ENCODE data around the gene CHMP1B.
A peak's percentile ranks its signal among the peaks of the same experiment; 100 is the strongest.
"Not testable (repeated sequence)": the region's sequence is repeated elsewhere in the genome, so short reads cannot be mapped to it uniquely, and the experiment has no call there.

Gene CHMP1B

GRCh38 chr18:11886577-11887110, 35.4 kb downstream of the CHMP1B start:
- Mint-ChIP-seq H3K9me3 (no peaks in the 10 kb centered on the region), H3K27me3 (no peaks in the 10 kb centered on the region), H3K4me3 (no peak overlapping the region), H3K36me3 (ENCODE audit: low read depth) (peaks cover 57% of the 10 kb centered on the region), H3K4me1 (ENCODE audit: low read depth) (peaks cover 56% of the 10 kb centered on the region), H3K27ac (no peak overlapping the region)
- intact Hi-C loops (cut with micrococcal nuclease), result no loop called here

GRCh38 chr18:11887328-11888128, 36.3 kb downstream of the CHMP1B start:
- Mint-ChIP-seq H3K4me1 (ENCODE audit: low read depth) (peaks cover 52% of the 10 kb centered on the region), H3K36me3 (ENCODE audit: low read depth) (peaks cover 62% of the 10 kb centered on the region), H3K4me3 (no peak overlapping the region), H3K27me3 (no peaks in the 10 kb centered on the region), H3K9me3 (no peaks in the 10 kb centered on the region), H3K27ac (peak overlapping the region; percentile 34)
- intact Hi-C loops (cut with micrococcal nuclease), result no loop called here

GRCh38 chr18:11888726-11889125, 37.5 kb downstream of the CHMP1B start:
- no peak overlapping the region for H3K27ac Mint-ChIP-seq
- no peaks in the 10 kb centered on the region for H3K9me3 Mint-ChIP-seq
- H3K4me1 Mint-ChIP-seq (ENCODE audit: low read depth), result peaks cover 54% of the 10 kb centered on the region
- no peaks in the 10 kb centered on the region for H3K27me3 Mint-ChIP-seq
- no peak overlapping the region for H3K4me3 Mint-ChIP-seq
- H3K36me3 Mint-ChIP-seq (ENCODE audit: low read depth), result peaks cover 71% of the 10 kb centered on the region
- intact Hi-C loops (cut with micrococcal nuclease), result no loop called here

GRCh38 chr18:11889284-11889683, 38.1 kb downstream of the CHMP1B start:
- Mint-ChIP-seq H3K9me3 (no peaks in the 10 kb centered on the region), H3K4me3 (no peak overlapping the region), H3K4me1 (ENCODE audit: low read depth) (peaks cover 53% of the 10 kb centered on the region), H3K27me3 (no peaks in the 10 kb centered on the region), H3K27ac (no peak overlapping the region), H3K36me3 (ENCODE audit: low read depth) (peaks cover 69% of the 10 kb centered on the region)
- intact Hi-C loops (cut with micrococcal nuclease), result no loop called here

- H3K27me3 Mint-ChIP-seq, result no peaks in the 10 kb centered on the region
- intact Hi-C loops (cut with micrococcal nuclease), result loop anchor here (5.0 kb wide), 1 partner anchor 34 kb away; no protein-coding TSS in a partner anchor
- H3K4me1 Mint-ChIP-seq (ENCODE audit: low read depth), result peaks cover 47% of the 10 kb centered on the region
- H3K4me3 Mint-ChIP-seq, result no peak overlapping the region
- H3K36me3 Mint-ChIP-seq (ENCODE audit: low read depth), result peaks cover 76% of the 10 kb centered on the region
- H3K9me3 Mint-ChIP-seq, result no peaks in the 10 kb centered on the region
- no peak overlapping the region for H3K27ac Mint-ChIP-seq
Observed at GRCh38 chr18:11891737-11892136, 40.5 kb downstream of the CHMP1B start.

- H3K27ac Mint-ChIP-seq, result peak overlapping the region; percentile 79
- H3K4me3 Mint-ChIP-seq, H3K27me3 Mint-ChIP-seq, H3K9me3 Mint-ChIP-seq: not testable (repeated sequence)
- intact Hi-C loops (cut with micrococcal nuclease), result loop anchor here (5.0 kb wide), 1 partner anchor 35 kb away; no protein-coding TSS in a partner anchor
- H3K36me3 Mint-ChIP-seq (ENCODE audit: low read depth), result peaks cover 76% of the 10 kb centered on the region
- peaks cover 41% of the 10 kb centered on the region for H3K4me1 Mint-ChIP-seq (ENCODE audit: low read depth)
Observed at GRCh38 chr18:11892438-11892837, 41.2 kb downstream of the CHMP1B start.

- Mint-ChIP-seq H3K36me3 (ENCODE audit: low read depth) (peaks cover 74% of the 10 kb centered on the region), H3K27ac (no peak overlapping the region)
Observed at GRCh38 chr18:11897781-11898180, 46.6 kb downstream of the CHMP1B start.

GRCh38 chr18:11899063-11899462, 47.9 kb downstream of the CHMP1B start:
- Mint-ChIP-seq H3K4me1 (ENCODE audit: low read depth) (peaks cover 19% of the 10 kb centered on the region), H3K27me3 (no peaks in the 10 kb centered on the region), H3K27ac (no peak overlapping the region), H3K4me3 (no peak overlapping the region), H3K36me3 (ENCODE audit: low read depth) (peaks cover 80% of the 10 kb centered on the region), H3K9me3 (no peaks in the 10 kb centered on the region)
- intact Hi-C loops (cut with micrococcal nuclease), result no loop called here

More at GRCh38 chr18:11897781-11898180, 46.6 kb downstream of the CHMP1B start:
- Mint-ChIP-seq H3K9me3 (no peaks in the 10 kb centered on the region), H3K27me3 (no peaks in the 10 kb centered on the region), H3K4me3 (no peak overlapping the region), H3K4me1 (ENCODE audit: low read depth) (peaks cover 29% of the 10 kb centered on the region)
- intact Hi-C loops (cut with micrococcal nuclease), result no loop called here

GRCh38 chr18:11901826-11902438, 50.7 kb downstream of the CHMP1B start:
- intact Hi-C loops (cut with micrococcal nuclease), result no loop called here
- no peaks in the 10 kb centered on the region for H3K9me3 Mint-ChIP-seq
- H3K4me3 Mint-ChIP-seq, result no peak overlapping the region
- H3K4me1 Mint-ChIP-seq (ENCODE audit: low read depth), result peaks cover 12% of the 10 kb centered on the region
- H3K27ac Mint-ChIP-seq, result no peak overlapping the region
- H3K36me3 Mint-ChIP-seq (ENCODE audit: low read depth), result peaks cover 75% of the 10 kb centered on the region
- H3K27me3 Mint-ChIP-seq, result no peaks in the 10 kb centered on the region

- H3K9me3 Mint-ChIP-seq, result no peaks in the 10 kb centered on the region
- peaks cover 68% of the 10 kb centered on the region for H3K36me3 Mint-ChIP-seq (ENCODE audit: low read depth)
- H3K4me1 Mint-ChIP-seq (ENCODE audit: low read depth), result peaks cover 20% of the 10 kb centered on the region
- intact Hi-C loops (cut with micrococcal nuclease), result no loop called here
- no peaks in the 10 kb centered on the region for H3K27me3 Mint-ChIP-seq
- H3K27ac Mint-ChIP-seq, result no peak overlapping the region
- H3K4me3 Mint-ChIP-seq, result no peak overlapping the region
Observed at GRCh38 chr18:11902522-11903292, 51.5 kb downstream of the CHMP1B start.
